HEK293T (cell line): ENCODE results near the gene KRTAP12-2.
"Not testable (repeated sequence)": the region's sequence is repeated elsewhere in the genome, so short reads cannot be mapped to it uniquely, and the experiment has no call there.

Source experiments
- CTCF ChIA-PET: fragments of 350-600 bp; formaldehyde crosslinking; extraction: SDS; loops from one replicate; lab custom pipeline; 2021; ENCODE audit warnings: antibody characterized with exemption, inconsistent platforms; lab: Yijun Ruan, JAX
- POLR2A ChIA-PET: fragments of 350-600 bp; formaldehyde crosslinking; extraction: SDS; loops from one replicate; lab custom pipeline; 2020; ENCODE audit warnings: antibody characterized with exemption, inconsistent platforms; lab: Yijun Ruan, JAX
- DNase-seq: peaks from one replicate; pipeline ENCODE4 v3.0.0; 2012; ENCODE audit warnings: mixed read lengths; ENCODE audit errors: extremely low spot score
- ARNT ChIP-seq: fragments of 450-650 bp; IDR thresholded peaks from 2 replicates; pipeline ENCODE4 v1.6.1; 2017; ENCODE audit warnings: mild to moderate bottlenecking
- BHLHE40 ChIP-seq: fragments of 450-650 bp; IDR thresholded peaks from 2 replicates; pipeline ENCODE4 v1.6.1; 2016; ENCODE audit warnings: mild to moderate bottlenecking, moderate library complexity, borderline replicate concordance
- CTBP1 ChIP-seq: fragments of 450-650 bp; IDR thresholded peaks from 2 replicates; pipeline ENCODE4 v1.6.1; 2016; ENCODE audit warnings: borderline replicate concordance
- ELF4 ChIP-seq: fragments of 450-650 bp; IDR thresholded peaks from 2 replicates; pipeline ENCODE4 v1.6.1; 2017; ENCODE audit warnings: antibody characterized with exemption
- FOXA1 ChIP-seq: fragments of 450-650 bp; IDR thresholded peaks from 2 replicates; pipeline ENCODE4 v1.6.1; 2016; ENCODE audit warnings: mild to moderate bottlenecking
- FOXK2 ChIP-seq: fragments of 450-650 bp; IDR thresholded peaks from 2 replicates; pipeline ENCODE4 v1.6.1; 2016; ENCODE audit warnings: mild to moderate bottlenecking
- FOXM1 ChIP-seq: fragments of 450-650 bp; IDR thresholded peaks from 2 replicates; pipeline ENCODE4 v1.6.1; 2017; ENCODE audit warnings: mild to moderate bottlenecking, borderline replicate concordance
- HDGF ChIP-seq: fragments of 450-650 bp; IDR thresholded peaks from 2 replicates; pipeline ENCODE4 v1.6.1; 2017; ENCODE audit warnings: antibody characterized with exemption, borderline replicate concordance
- L3MBTL2 ChIP-seq: fragments of 450-650 bp; conservative IDR thresholded peaks from 2 replicates; pipeline ENCODE4 v1.6.1; 2016; ENCODE audit warnings: mild to moderate bottlenecking
- LEF1 ChIP-seq: fragments of 450-650 bp; IDR thresholded peaks from 2 replicates; pipeline ENCODE4 v1.6.1; 2017; ENCODE audit warnings: mild to moderate bottlenecking, borderline replicate concordance
- NFRKB ChIP-seq: fragments of 450-650 bp; IDR thresholded peaks from 2 replicates; pipeline ENCODE4 v1.6.1; 2016; ENCODE audit warnings: mild to moderate bottlenecking, moderate library complexity
- SP1 ChIP-seq: fragments of 450-650 bp; IDR thresholded peaks from 2 replicates; pipeline ENCODE4 v1.6.1; 2017
- SUZ12 ChIP-seq: fragments of 450-650 bp; IDR thresholded peaks from 2 replicates; pipeline ENCODE4 v1.6.1; 2016; ENCODE audit warnings: mild to moderate bottlenecking
- TARDBP ChIP-seq: fragments of 450-650 bp; IDR thresholded peaks from 2 replicates; pipeline ENCODE4 v1.6.1; 2016
- ZNF384 ChIP-seq: fragments of 450-650 bp; IDR thresholded peaks from 2 replicates; pipeline ENCODE4 v1.6.1; 2016
- TF ChIP-seq, protein P1 (sequence below): fragments of 450-650 bp; IDR thresholded peaks from 2 replicates; pipeline ENCODE4 v1.6.1; 2016

Gene KRTAP12-2

DNA sequence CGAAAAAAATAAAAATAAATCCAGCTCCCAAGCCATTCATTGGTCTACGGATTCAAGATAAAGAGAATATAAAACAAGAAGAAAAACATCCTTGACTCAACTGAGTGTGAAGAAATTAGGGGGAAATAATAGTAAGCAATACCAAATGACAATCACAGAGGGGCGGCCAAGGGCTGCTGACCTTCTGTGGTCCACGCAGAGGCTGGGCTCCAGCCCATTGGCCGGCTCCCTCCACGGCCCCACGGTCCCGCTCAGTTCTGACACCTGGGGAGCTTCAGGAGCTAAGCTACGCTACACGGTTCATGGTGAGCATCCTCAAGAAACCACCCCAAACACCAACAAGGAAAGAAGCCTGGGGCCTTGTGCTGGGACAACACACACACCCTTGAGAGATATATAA lies 29.8 kb upstream of the KRTAP12-2 start:
- TF ChIP-seq FOXK2 (no peak), ELF4 (no peak), FOXM1 (no peak), SP1 (no peak), ARNT (no peak), SUZ12 (no peak), CTBP1 (no peak), ZNF384 (no peak), NFRKB (no peak), LEF1 (no peak), FOXA1 (no peak)
- no peak for DNase-seq
- POLR2A ChIA-PET, result no interaction called here
- CTCF ChIA-PET, result no interaction called here

DNA sequence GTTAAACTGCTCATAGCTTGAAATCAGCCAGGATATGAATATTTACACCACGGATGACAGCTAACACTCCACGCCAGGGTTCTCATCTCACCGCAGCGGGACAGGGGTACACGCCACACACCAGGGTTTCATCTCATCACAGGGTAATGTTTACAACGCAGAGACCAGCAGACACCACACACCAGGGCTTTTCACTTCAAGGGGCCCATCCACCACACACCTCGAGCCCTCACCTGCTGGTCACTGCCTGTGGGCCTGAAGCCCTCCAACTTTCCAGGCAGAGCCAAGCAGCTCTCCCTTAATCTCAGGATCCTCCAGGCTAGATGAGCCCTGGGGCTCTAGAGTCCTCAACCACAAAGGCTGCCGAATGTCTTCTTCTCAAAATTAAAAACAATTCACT lies 28.9 kb upstream of the KRTAP12-2 start:
- ChIA-PET CTCF (interaction anchor here (0.6 kb wide), 1 partner anchor 31 kb away, joined by 3 read pairs; no protein-coding TSS in a partner anchor), POLR2A (no interaction called here)
- no peak for TF ChIP-seq ZNF384
- no peak for TF ChIP-seq CTBP1
- no peak for TF ChIP-seq FOXK2
- TF ChIP-seq FOXM1, result no peak
- TF ChIP-seq FOXA1, result no peak
- no peak for DNase-seq

DNA sequence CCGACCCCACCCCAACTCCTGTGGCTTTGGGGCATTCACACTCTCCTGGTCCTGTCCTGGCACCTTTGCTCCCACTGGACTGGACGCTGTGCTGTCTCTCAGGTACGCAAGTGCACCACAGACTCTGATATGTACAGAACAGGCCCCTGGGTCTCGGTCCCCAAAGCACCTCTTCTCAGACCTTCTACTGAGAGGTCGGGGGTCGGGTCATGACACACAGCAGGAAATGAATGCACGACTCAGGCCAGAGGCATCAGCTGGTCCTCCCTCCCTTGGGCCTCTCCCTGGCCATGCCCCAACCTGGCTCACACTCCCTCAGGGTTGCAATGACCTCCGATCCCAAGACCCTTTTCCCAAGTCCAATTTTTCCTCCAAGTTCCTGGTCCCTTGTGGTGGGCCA lies 28.5 kb upstream of the KRTAP12-2 start:
- DNase-seq, result no peak
- no peak for TF ChIP-seq SP1
- TF ChIP-seq FOXK2, result no peak
- no peak for TF ChIP-seq L3MBTL2
- TF ChIP-seq ARNT, result no peak
- TF ChIP-seq BHLHE40, result no peak
- no peak for TF ChIP-seq HDGF
- TF ChIP-seq LEF1, result no peak
- TF ChIP-seq, protein P1, sequence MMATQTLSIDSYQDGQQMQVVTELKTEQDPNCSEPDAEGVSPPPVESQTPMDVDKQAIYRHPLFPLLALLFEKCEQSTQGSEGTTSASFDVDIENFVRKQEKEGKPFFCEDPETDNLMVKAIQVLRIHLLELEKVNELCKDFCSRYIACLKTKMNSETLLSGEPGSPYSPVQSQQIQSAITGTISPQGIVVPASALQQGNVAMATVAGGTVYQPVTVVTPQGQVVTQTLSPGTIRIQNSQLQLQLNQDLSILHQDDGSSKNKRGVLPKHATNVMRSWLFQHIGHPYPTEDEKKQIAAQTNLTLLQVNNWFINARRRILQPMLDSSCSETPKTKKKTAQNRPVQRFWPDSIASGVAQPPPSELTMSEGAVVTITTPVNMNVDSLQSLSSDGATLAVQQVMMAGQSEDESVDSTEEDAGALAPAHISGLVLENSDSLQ, result no peak
- TF ChIP-seq ELF4, result no peak
- CTCF ChIA-PET, result interaction anchor here (0.6 kb wide), 1 partner anchor 32 kb away, joined by 3 read pairs; no protein-coding TSS in a partner anchor
- POLR2A ChIA-PET, result no interaction called here

DNA sequence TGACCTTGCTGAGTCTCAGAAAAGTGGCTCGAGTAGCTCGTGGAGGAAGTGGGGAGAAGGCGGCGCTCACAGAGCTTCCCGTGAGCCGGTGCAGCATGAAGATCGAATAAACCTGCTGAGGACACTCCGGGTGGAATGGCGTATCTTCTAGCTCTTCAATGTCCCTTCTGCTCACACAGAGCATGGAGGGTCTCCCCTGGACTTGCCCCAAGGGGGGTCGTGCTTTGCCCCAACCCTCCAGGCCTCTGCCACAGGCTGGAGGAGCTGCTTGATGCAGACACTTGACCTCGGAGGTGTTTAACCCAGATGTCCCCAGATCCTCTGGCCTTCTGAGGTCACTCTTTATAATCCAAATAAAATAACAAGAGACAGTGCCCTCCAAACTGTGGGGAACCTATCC lies 28.0 kb upstream of the KRTAP12-2 start:
- TF ChIP-seq NFRKB, result no peak
- TF ChIP-seq SP1, result no peak
- no peak for TF ChIP-seq HDGF
- TF ChIP-seq FOXK2, result no peak
- no peak for TF ChIP-seq FOXA1
- TF ChIP-seq TARDBP, result no peak
- TF ChIP-seq BHLHE40, result no peak
- no peak for TF ChIP-seq SUZ12
- no peak for TF ChIP-seq L3MBTL2
- no peak for TF ChIP-seq LEF1
- TF ChIP-seq ZNF384, result no peak
- TF ChIP-seq FOXM1, result no peak
- no peak for TF ChIP-seq CTBP1
- POLR2A ChIA-PET, result no interaction called here
- CTCF ChIA-PET, result no interaction called here
- no peak for DNase-seq

DNA sequence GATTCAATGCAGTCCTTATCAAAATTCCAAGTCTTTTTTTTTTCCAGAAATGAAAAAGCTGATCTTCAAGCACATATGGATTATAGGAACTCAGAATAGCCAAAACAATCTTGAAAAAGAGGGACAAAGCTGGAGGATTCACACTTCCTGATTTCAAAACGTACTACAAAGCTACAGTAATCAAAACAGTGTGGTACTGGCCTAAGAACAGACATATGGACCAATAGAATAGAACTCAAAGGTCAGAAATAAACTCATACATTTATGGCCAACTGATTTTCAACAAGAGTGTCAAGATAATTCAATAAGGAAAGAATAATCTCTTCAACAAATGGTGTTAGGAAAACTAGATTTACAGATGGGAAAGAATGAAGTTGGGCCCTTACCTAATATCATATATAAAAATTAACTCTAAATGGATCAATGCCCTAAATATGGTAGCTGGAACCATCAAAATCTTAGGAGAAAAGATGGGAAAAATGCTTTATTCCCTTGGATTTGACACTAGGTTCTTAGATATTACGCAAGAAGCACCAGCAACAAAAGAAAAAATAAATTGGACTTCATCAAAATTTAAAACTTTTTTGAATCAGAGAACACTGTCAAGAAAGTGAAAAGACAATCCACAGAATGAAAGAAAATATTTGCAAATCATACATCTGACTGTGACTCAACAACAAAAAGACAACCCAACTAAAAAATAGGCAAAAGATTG lies 26.2 kb upstream of the KRTAP12-2 start:
- no peak for DNase-seq
- ChIA-PET POLR2A (no interaction called here), CTCF (no interaction called here)
- no peak for TF ChIP-seq BHLHE40
- TF ChIP-seq L3MBTL2, result no peak
- TF ChIP-seq NFRKB, result no peak
- TF ChIP-seq LEF1, result no peak
- TF ChIP-seq CTBP1, result no peak
- TF ChIP-seq HDGF, result no peak
- no peak for TF ChIP-seq ARNT
- TF ChIP-seq SUZ12, result no peak
- TF ChIP-seq ELF4, result no peak
- TF ChIP-seq ZNF384, result no peak
- no peak for TF ChIP-seq SP1
- TF ChIP-seq, protein P1, result no peak
- TF ChIP-seq FOXK2, result no peak
- no peak for TF ChIP-seq TARDBP
- TF ChIP-seq FOXA1, result no peak
- no peak for TF ChIP-seq FOXM1

GRCh38 chr21:44691686-44692085 lies 25.0 kb upstream of the KRTAP12-2 start:
- TF ChIP-seq SP1 (no peak), FOXA1 (no peak), ZNF384 (no peak), FOXK2 (no peak), FOXM1 (no peak), ELF4 (no peak), HDGF (no peak), NFRKB (no peak), TARDBP (no peak), L3MBTL2 (no peak), BHLHE40 (no peak), CTBP1 (no peak)
- ChIA-PET CTCF (no interaction called here), POLR2A (no interaction called here)
- no peak for DNase-seq

GRCh38 chr21:44689740-44690139 lies 23.0 kb upstream of the KRTAP12-2 start:
- DNase-seq, POLR2A ChIA-PET, CTCF ChIA-PET: not testable (repeated sequence)

- ChIA-PET POLR2A (no interaction called here), CTCF (no interaction called here)
- no peak for DNase-seq
- TF ChIP-seq, protein P1, result peak; percentile 61; the same call in 1 of the 2 replicates
- TF ChIP-seq FOXM1, result no peak
These were observed 20.9 kb upstream of the KRTAP12-2 start for GRCh38 chr21:44687671-44688070.
